Endothelial cell of umbilical vein (primary cell): Measurements from ENCODE around the gene ATXN2. TPM values are rescaled to one million over a fixed set of nuclear protein-coding genes. Genes with fewer than 3 reads are reported as not detected.

ENCODE experiments used
- BruUV-seq: library from RNA; stranded (reverse); fragments of 400-500 nt; replicated peaks from 2 replicates; lab custom pipeline; 2021; lab: Mats Ljungman, UMichigan
- CTCF ChIA-PET: fragments of 300-600, 350-600 bp; sonication (Branson Sonifier 250); formaldehyde crosslinking; loops from one replicate; lab custom pipeline; 2021; ENCODE audit warnings: antibody characterized with exemption, inconsistent platforms; lab: Charles Lee
- POLR2A ChIA-PET: fragments of 300-600, 350-600 bp; sonication (Branson Sonifier 250); formaldehyde crosslinking; loops from one replicate; lab custom pipeline; 2021; ENCODE audit warnings: antibody characterized with exemption, inconsistent platforms; lab: Charles Lee
- DNase-seq: peaks from one replicate; pipeline ENCODE4 v3.0.0-alpha.2; 2011; ENCODE audit warnings: low read depth, low spot score
- FAIRE-seq: peaks from 2 replicates; lab custom pipeline; 2011; peaks lifted over from hg19 to GRCh38; lab: Jason Lieb, UNC
- H2AFZ ChIP-seq: 2 replicates; pipeline ENCODE4 v1.6.0; 2012; ENCODE audit warnings: low read depth, low read length, control low read depth, inconsistent platforms
- H3K27ac ChIP-seq: 2 replicates; pipeline ENCODE4 v1.5.1; 2011; ENCODE audit warnings: low read depth, mild to moderate bottlenecking, control low read depth, low read length, moderate library complexity; ENCODE audit not compliant: insufficient read depth
- H3K27me3 ChIP-seq, 2 experiments: 2 replicates each; pipeline versions ENCODE4 v1.6.0 to v1.6.1; 2011; ENCODE audit warnings: low read length in 2 of 2, mixed read lengths in 1 of 2; ENCODE audit not compliant: control insufficient read depth in 2 of 2, insufficient read depth in 2 of 2
- H3K36me3 ChIP-seq, 2 experiments: 2 replicates in 1 of 2; 3 replicates in 1 of 2; pipeline ENCODE4 v1.5.1; 2011; ENCODE audit warnings: low read length in 2 of 2, mild to moderate bottlenecking in 1 of 2, moderate library complexity in 1 of 2; ENCODE audit not compliant: control insufficient read depth in 2 of 2, insufficient read depth in 2 of 2; ENCODE audit errors: extremely low read depth in 1 of 2
- H3K4me1 ChIP-seq: 3 replicates; pipeline ENCODE4 v1.5.1; 2011; ENCODE audit warnings: mild to moderate bottlenecking, low read length; ENCODE audit not compliant: control insufficient read depth, insufficient read depth; ENCODE audit errors: extremely low read depth
- H3K4me2 ChIP-seq: 2 replicates; pipeline ENCODE4 v1.6.1; 2011; ENCODE audit warnings: low read length, control low read depth, mixed read lengths; ENCODE audit not compliant: insufficient read depth
- H3K4me3 ChIP-seq, 3 experiments: fragments of 200-600 bp in 1 of 3; sonication (generic), shearing (Covaris generic) in 1 of 3; replicated peaks in 1 of 3; 2 replicates each; pipeline ENCODE4 v1.5.1; 2011 to 2016; ENCODE audit warnings: control low read depth in 3 of 3, low read length in 3 of 3, mild to moderate bottlenecking in 2 of 3, inconsistent platforms in 1 of 3, low read depth in 1 of 3, moderate library complexity in 1 of 3; ENCODE audit not compliant: insufficient read depth in 1 of 3
- H3K79me2 ChIP-seq: 2 replicates; pipeline ENCODE4 v1.6.0; 2012; ENCODE audit warnings: low read length, inconsistent platforms; ENCODE audit not compliant: control insufficient read depth, insufficient read depth
- H3K9ac ChIP-seq: replicated peaks from 2 replicates; pipeline ENCODE3; 2011; ENCODE audit warnings: low read length, control low read depth; ENCODE audit not compliant: insufficient read depth; ENCODE audit errors: extremely low read depth
- H3K9me1 ChIP-seq: replicated peaks from 3 replicates; pipeline ENCODE4 v1.6.0; 2011; ENCODE audit warnings: mild to moderate bottlenecking, low read length; ENCODE audit not compliant: control insufficient read depth, insufficient read depth; ENCODE audit errors: extremely low read depth
- H3K9me3 ChIP-seq: replicated peaks from 2 replicates; pipeline ENCODE4 v1.5.1; 2012; ENCODE audit warnings: low read length, inconsistent platforms; ENCODE audit not compliant: control insufficient read depth, insufficient read depth
- H4K20me1 ChIP-seq: replicated peaks from 2 replicates; pipeline ENCODE3; 2011; ENCODE audit warnings: mild to moderate bottlenecking, low read length; ENCODE audit not compliant: control insufficient read depth, insufficient read depth; ENCODE audit errors: extremely low read depth
- EZH2 ChIP-seq: IDR thresholded peaks from 2 replicates; pipeline ENCODE4 v1.6.1; 2012; ENCODE audit warnings: borderline replicate concordance, low read depth, mild to moderate bottlenecking, moderate library complexity, low read length, inconsistent platforms; ENCODE audit not compliant: severe bottlenecking
- FOS ChIP-seq: IDR thresholded peaks from 2 replicates; pipeline ENCODE4 v1.6.1; 2011; ENCODE audit warnings: mild to moderate bottlenecking, low read length, moderate library complexity, borderline replicate concordance; ENCODE audit not compliant: insufficient read depth
- GATA2 ChIP-seq: IDR thresholded peaks from 2 replicates; pipeline ENCODE4 v1.7.0; 2011; ENCODE audit warnings: low read depth, mild to moderate bottlenecking, moderate library complexity, mixed read lengths, low read length; ENCODE audit not compliant: insufficient read length, insufficient read depth
- JUN ChIP-seq: IDR thresholded peaks from 2 replicates; pipeline ENCODE4 v1.6.1; 2011; ENCODE audit warnings: borderline replicate concordance, low read depth; ENCODE audit not compliant: insufficient read length, insufficient read depth
- MYC ChIP-seq: IDR thresholded peaks from one replicate; pipeline ENCODE4 v1.6.1; 2011; ENCODE audit warnings: mild to moderate bottlenecking, low read depth, low read length
- POLR2A ChIP-seq: IDR thresholded peaks from 2 replicates; pipeline ENCODE4 v1.6.1; 2012; ENCODE audit warnings: low read depth, mild to moderate bottlenecking, control low read depth, low read length
- POLR2AphosphoS5 ChIP-seq: IDR thresholded peaks from 2 replicates; pipeline ENCODE4 v1.6.1; 2012; ENCODE audit warnings: low read depth, mild to moderate bottlenecking, control low read depth, low read length, moderate library complexity; ENCODE audit not compliant: insufficient read depth
- dilution Hi-C: fragments of 300-500 bp; cut with MboI; formaldehyde crosslinking; loops from one replicate; pipeline ENCODE4 v1.15.0; 2019; ENCODE audit warnings: low sequenced_read_pairs; ENCODE audit not compliant: extremely low pct_ligation_motif_present
- intact Hi-C: fragments of 100-400 bp; cut with micrococcal nuclease; formaldehyde crosslinking; loops from one replicate; pipeline ENCODE4 v1.10.0; 2022
- polyA plus RNA-seq, 4 experiments: library from polyadenylated mRNA; depleted of rRNA in 3 of 4; stranded (reverse) in 3 of 4; unstranded in 1 of 4; fragments of >200 nt; gene quantifications; 2 replicates each; pipeline versions ENCODE4 v1.2.1 to v1.2.3, GENCODE V29; 2011 to 2012; ENCODE audit warnings: missing spikeins in 1 of 4
- total RNA-seq: library from RNA; stranded (reverse); gene quantifications from 2 replicates; pipeline ENCODE4 v1.2.3, GENCODE V29; 2021
- TF ChIP-seq, protein P1 (sequence below), 2 donors: IDR thresholded peaks; 1 replicate in 1 of 2; 2 replicates in 1 of 2; pipeline ENCODE4 v1.5.1; 2011; ENCODE audit warnings: low read length in 2 of 2, mild to moderate bottlenecking in 2 of 2, moderate library complexity in 2 of 2, control low read depth in 1 of 2, inconsistent platforms in 1 of 2, low read depth in 1 of 2; ENCODE audit not compliant: insufficient read depth in 1 of 2; ENCODE audit errors: extremely low read depth in 1 of 2
- TF ChIP-seq, protein P2 (sequence below): IDR thresholded peaks from 2 replicates; pipeline ENCODE4 v1.6.1; 2011; ENCODE audit not compliant: insufficient read depth, insufficient read length

ATXN2 gene
- total and polyA plus RNA-seq, 2 donors (not counting 3 experiments of a cell fraction or from before 2014, with no cell fraction given): 58.9 to 86.7 TPM

DNA sequence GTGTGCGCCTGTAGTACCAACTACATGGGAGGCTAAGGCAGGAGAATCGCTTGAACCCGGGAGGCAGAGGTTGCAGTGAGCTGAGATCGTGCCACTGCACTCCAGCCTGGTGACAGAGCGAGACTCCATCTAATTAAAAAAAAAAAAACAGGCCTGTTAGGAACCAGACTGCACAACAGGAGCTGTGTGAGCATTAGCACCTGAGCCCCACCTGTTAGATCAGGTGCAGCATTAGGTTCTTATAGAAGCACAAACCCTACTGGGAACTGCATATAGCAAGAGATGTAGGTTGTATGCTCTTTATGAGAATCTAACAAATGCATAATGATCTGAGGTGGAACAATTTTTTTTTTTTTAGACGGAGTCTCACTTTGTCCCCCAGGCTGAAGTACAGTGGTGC is 8.6 kb downstream of the ATXN2 start:
- CTCF ChIA-PET: no interaction called here
- POLR2A ChIA-PET: no interaction called here
- Histone ChIP-seq H3K9me3 (no peaks in the 10 kb centered on the region), H3K36me3 (no peaks in the 10 kb centered on the region), H2AFZ (no peak overlapping the region), H3K4me2 (no peak overlapping the region), H3K27me3 (no peaks in the 10 kb centered on the region), H3K27ac (no peak overlapping the region), H3K4me3 (no peak overlapping the region), H3K9me1 (no peaks in the 10 kb centered on the region), H4K20me1 (peaks cover 23% of the 10 kb centered on the region), H3K4me1 (peaks cover 6% of the 10 kb centered on the region), H3K9ac (no peak overlapping the region), H3K79me2 (peaks cover 99% of the 10 kb centered on the region)
- FAIRE-seq (no peak), DNase-seq (no peak)
- no TSS peak for BruUV-seq
- intact Hi-C loops: no loop called here
- dilution Hi-C loops: no loop called here
- TF ChIP-seq EZH2 (no peak), JUN (no peak), FOS (no peak), POLR2A (no peak), MYC (no peak), POLR2AphosphoS5 (no peak), GATA2 (no peak)
- TF ChIP-seq, protein P1, sequence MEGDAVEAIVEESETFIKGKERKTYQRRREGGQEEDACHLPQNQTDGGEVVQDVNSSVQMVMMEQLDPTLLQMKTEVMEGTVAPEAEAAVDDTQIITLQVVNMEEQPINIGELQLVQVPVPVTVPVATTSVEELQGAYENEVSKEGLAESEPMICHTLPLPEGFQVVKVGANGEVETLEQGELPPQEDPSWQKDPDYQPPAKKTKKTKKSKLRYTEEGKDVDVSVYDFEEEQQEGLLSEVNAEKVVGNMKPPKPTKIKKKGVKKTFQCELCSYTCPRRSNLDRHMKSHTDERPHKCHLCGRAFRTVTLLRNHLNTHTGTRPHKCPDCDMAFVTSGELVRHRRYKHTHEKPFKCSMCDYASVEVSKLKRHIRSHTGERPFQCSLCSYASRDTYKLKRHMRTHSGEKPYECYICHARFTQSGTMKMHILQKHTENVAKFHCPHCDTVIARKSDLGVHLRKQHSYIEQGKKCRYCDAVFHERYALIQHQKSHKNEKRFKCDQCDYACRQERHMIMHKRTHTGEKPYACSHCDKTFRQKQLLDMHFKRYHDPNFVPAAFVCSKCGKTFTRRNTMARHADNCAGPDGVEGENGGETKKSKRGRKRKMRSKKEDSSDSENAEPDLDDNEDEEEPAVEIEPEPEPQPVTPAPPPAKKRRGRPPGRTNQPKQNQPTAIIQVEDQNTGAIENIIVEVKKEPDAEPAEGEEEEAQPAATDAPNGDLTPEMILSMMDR (IDR thresholded peaks at IDR 0.05; ENCODE audit: extremely low read depth in 1 of 2, insufficient read depth in 1 of 2, low read depth in 1 of 2, low read length in 2 of 2): no peak
- TF ChIP-seq, protein P2, sequence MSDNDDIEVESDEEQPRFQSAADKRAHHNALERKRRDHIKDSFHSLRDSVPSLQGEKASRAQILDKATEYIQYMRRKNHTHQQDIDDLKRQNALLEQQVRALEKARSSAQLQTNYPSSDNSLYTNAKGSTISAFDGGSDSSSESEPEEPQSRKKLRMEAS: no peak
